Right lobe of liver (tissue), 6 donors: Measurements from ENCODE around the gene TRPM3. TPM values are rescaled to one million over a fixed set of nuclear protein-coding genes. Genes with fewer than 3 reads are reported as not detected.

Experiments
- ATAC-seq, 4 donors: fragments of 200-7000 bp; cut with Tn5 transposase; one replicate each; pipeline ENCODE4 v1.9.1; 2020; ENCODE audit warnings: mild to moderate bottlenecking in 4 of 4, moderate library complexity in 4 of 4
- DNase-seq, 3 donors: peaks; one replicate each; pipeline ENCODE4 v3.0.0-alpha.2; 2020
- H3K27ac ChIP-seq, 3 donors: fragments of 200-600 bp; one replicate each; pipeline ENCODE4 v1.8.0; 2022
- H3K27me3 ChIP-seq, 2 donors: fragments of 200-600 bp; one replicate each; pipeline ENCODE4 v1.8.0; 2022
- H3K36me3 ChIP-seq, 4 donors: fragments of 200-600 bp; sonication (generic) in 1 of 4; one replicate each; pipeline versions ENCODE4 v1.5.1 to v1.8.0; 2017 to 2022; ENCODE audit warnings: control low read depth in 1 of 4
- H3K4me1 ChIP-seq, 4 donors: fragments of 200-600 bp; sonication (generic) in 1 of 4; one replicate each; pipeline versions ENCODE4 v1.5.1 to v1.8.0; 2017 to 2022; ENCODE audit warnings: control low read depth in 1 of 4
- H3K4me3 ChIP-seq, 3 donors: fragments of 200-600 bp; one replicate each; pipeline ENCODE4 v1.8.0; 2022
- H3K9me3 ChIP-seq, 4 donors: fragments of 200-600 bp; sonication (generic) in 1 of 4; one replicate each; pipeline versions ENCODE4 v1.5.1 to v1.8.0; 2017 to 2022; ENCODE audit warnings: control low read depth in 1 of 4
- CTCF ChIP-seq, 4 donors: fragments of 200-600 bp in 3 of 4; fragments of 450-650 bp in 1 of 4; IDR thresholded peaks; one replicate each; pipeline versions ENCODE4 v1.5.1 to v1.8.0; 2016 to 2022; ENCODE audit warnings: antibody characterized with exemption in 4 of 4, mild to moderate bottlenecking in 2 of 4
- POLR2A ChIP-seq: fragments of 450-650 bp; IDR thresholded peaks from one replicate; pipeline ENCODE4 v1.6.1; 2017; ENCODE audit warnings: antibody characterized with exemption, mild to moderate bottlenecking
- WGBS: methylation state at CpG from one replicate; pipeline ENCODE4 v1.1.6; 2018; ENCODE audit warnings: low coverage, low lambda C conversion rate; ENCODE audit not compliant: insufficient coverage; ENCODE audit errors: missing lambda C conversion rate; 5-methylcytosine and 5-hydroxymethylcytosine counted together
- intact Hi-C, 2 donors: fragments of 100-400 bp; cut with DNase I; formaldehyde crosslinking; loops; one replicate each; pipeline versions ENCODE4 v1.11.2 to v1.14.1; 2022
- total RNA-seq, 6 experiments: library from RNA; depleted of rRNA in 2 of 6; stranded (reverse); fragments of >200 nt in 2 of 6; fragmentation: NEBNext Ultra II Directional in 3 of 6; extraction: Animal tissue kit (Norgen Biotek cat#: 25700) in 3 of 6; gene quantifications; one replicate each; pipeline versions ENCODE4 v1.1.0 to v1.2.4, GENCODE V29; 2016 to 2023
- donor health status: DM: no; HTN: yes; CAD: no.
- donor health status: DM: no; HTN: no; CAD: no.
- donor health status: DM: no; HTN: no; CAD: no.
- donor health status: DM: no; HTN: yes; CAD: no.
- donor health status: DM: no; HTN: yes; CAD: no.

TRPM3 gene
- total RNA-seq, 6 experiments from 2014 or later: 0.26 to 0.56 (median 0.39) TPM

DNA sequence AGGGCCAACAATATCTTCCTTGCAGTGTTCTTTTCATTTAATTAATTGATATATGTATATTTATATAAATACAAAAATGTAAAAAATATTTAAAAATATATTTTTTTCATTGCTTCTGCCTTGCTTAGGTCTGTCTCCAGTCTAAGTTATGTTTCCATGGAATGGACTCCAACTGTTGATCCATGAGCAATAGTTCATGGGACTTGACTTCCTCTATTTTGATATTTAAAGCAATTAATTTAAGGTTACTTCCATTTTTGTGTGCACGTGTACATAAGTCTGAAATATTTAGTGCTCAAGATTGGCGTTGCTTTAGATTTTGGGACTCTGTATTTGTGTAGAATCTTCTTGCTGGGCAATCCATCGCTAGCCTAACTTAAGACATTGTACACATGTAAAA lies 551.6 kb downstream of the TRPM3 start:
- intact Hi-C loops: no loop called here
- TF ChIP-seq CTCF (IDR thresholded peaks at IDR 0.05) (no peak), POLR2A (no peak)
- no peak overlapping the region for H3K27ac ChIP-seq
- H3K27me3 ChIP-seq: no peaks in the 10 kb centered on the region
- no peaks in the 10 kb centered on the region for H3K36me3 ChIP-seq
- ATAC-seq: no peak
- DNase-seq: no peak
- H3K4me1 ChIP-seq: peaks cover 0 to 10% (median 0%) of the 10 kb centered on the region in 4 donors
- 54% methylated on average over 3 of the region's 3 CpGs for WGBS
- no peaks in the 10 kb centered on the region for H3K9me3 ChIP-seq
- no peak overlapping the region for H3K4me3 ChIP-seq

DNA sequence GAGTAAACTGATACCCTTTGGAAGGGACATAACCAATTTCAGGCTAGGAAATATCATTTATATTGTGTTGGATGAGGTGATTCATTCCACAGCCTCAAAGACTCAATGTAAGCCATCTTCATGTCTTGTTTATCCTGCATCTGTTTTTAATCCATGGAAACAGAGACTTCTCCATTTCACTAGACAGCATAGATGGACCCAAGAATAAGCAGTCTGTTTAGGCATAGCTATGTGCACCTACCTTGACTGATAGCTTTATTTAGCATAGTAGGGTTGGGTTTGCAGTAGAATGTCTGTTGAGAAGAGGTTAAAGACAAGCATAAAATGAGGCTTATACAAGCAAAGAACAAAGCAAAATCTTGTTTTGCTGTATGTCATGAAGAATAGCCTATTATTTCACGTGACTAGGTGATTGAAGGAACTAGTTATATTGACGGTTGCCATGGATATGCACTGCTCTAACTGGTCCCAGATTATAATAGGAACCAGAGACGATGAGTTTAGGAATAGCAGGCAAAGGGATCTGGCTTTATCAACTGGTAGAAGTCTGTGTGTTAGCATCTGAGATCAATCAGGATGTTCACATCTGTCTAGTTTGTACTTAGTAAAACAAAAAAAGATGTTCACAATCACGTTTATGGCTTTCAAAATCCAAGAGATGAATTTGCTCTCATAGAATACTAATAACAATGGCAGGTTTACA lies 552.2 kb downstream of the TRPM3 start:
- H3K4me3 ChIP-seq: no peak overlapping the region
- no peak for DNase-seq
- H3K27ac ChIP-seq: no peak overlapping the region
- H3K27me3 ChIP-seq: no peaks in the 10 kb centered on the region
- TF ChIP-seq POLR2A: no peak
- no peak for TF ChIP-seq CTCF (IDR thresholded peaks at IDR 0.05)
- 78% methylated on average over 4 of the region's 4 CpGs for WGBS
- no peaks in the 10 kb centered on the region for H3K9me3 ChIP-seq
- peaks cover 0 to 5% (median 0%) of the 10 kb centered on the region in 4 donors for H3K4me1 ChIP-seq
- intact Hi-C loops: no loop called here
- H3K36me3 ChIP-seq: no peaks in the 10 kb centered on the region
- ATAC-seq: no peak

DNA sequence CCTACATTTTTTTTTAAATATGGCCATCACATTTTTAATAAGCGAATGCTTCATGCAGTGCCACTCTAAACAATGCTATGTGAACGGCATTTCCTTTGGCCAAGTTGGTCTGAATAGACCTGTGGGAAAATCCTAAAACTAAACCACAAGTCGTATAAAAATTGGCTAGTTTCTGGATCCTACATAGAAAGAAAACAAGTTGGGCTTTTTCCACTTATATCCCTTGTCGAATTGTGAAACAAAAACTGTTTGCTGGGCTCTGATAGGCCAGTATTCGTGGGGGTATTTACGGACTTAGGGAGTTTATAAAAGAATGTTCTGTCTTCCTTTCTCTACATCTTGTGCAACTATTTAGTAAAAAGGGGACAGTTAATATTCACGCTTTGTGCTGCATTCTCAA lies 553.9 kb downstream of the TRPM3 start:
- no peak for DNase-seq
- no peaks in the 10 kb centered on the region for H3K9me3 ChIP-seq
- TF ChIP-seq CTCF (IDR thresholded peaks at IDR 0.05) (no peak), POLR2A (no peak)
- no peaks in the 10 kb centered on the region for H3K36me3 ChIP-seq
- H3K4me3 ChIP-seq: no peak overlapping the region
- peaks cover 0 to 7% (median 0%) of the 10 kb centered on the region in 4 donors for H3K4me1 ChIP-seq
- no peaks in the 10 kb centered on the region for H3K27me3 ChIP-seq
- no peak overlapping the region for H3K27ac ChIP-seq
- 85% methylated on average over 7 of the region's 7 CpGs for WGBS
- ATAC-seq: no peak
- intact Hi-C loops: no loop called here

DNA sequence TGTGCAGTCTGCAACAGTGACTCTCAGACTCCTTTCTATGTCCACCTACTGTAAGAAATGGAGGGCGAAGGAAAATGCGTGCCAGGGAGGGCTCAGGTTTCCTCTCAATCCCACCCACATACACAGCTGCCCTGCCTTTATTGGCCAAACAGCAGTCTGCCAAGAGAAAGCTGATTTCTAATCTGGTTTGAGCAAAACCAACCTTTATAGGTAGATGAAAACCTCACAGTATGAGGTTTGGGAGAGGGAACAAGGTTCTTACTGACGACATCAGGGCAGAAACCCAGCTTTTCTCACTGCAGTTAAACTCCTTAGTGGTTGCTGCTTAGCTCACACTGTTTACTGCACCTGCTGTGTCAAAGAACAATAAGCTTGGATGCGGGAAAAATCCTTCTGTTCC lies 554.7 kb downstream of the TRPM3 start:
- TF ChIP-seq CTCF (IDR thresholded peaks at IDR 0.05) (no peak), POLR2A (no peak)
- Histone ChIP-seq H3K36me3 (no peaks in the 10 kb centered on the region), H3K9me3 (no peaks in the 10 kb centered on the region), H3K27me3 (no peaks in the 10 kb centered on the region), H3K27ac (no peak overlapping the region), H3K4me1 (peaks cover 0 to 7% (median 0%) of the 10 kb centered on the region in 4 donors), H3K4me3 (no peak overlapping the region)
- DNase-seq (no peak), ATAC-seq (no peak)
- intact Hi-C loops: no loop called here
- 68% methylated on average over 4 of the region's 4 CpGs for WGBS
